ENCODE measurements around the gene CEP44. TPM values are rescaled to one million over a fixed set of nuclear protein-coding genes. Genes with fewer than 3 reads are reported as not detected.

The CEP44 gene
- total RNA-seq, 1 experiment from 2014 or later, result 20.0 TPM

GRCh38 chr4:174324236-174324635, 40.5 kb downstream of the CEP44 start:
- H3K4me1 ChIP-seq, result no peaks in the 10 kb centered on the region
- no peaks in the 10 kb centered on the region for H3K36me3 Mint-ChIP-seq (ENCODE audit: insufficient read depth, unreplicated experiment)
- no peaks in the 10 kb centered on the region for H3K27me3 Mint-ChIP-seq (ENCODE audit: insufficient read depth, unreplicated experiment)
- no peaks in the 10 kb centered on the region for H3K36me3 ChIP-seq (ENCODE audit: control insufficient read depth, insufficient read depth, low read length)
- BruUV-seq (replicated peaks), result no TSS peak
- no peak overlapping the region for H3K4me3 Mint-ChIP-seq (ENCODE audit: unreplicated experiment)
- DNase-seq, result no peak
- no peaks in the 10 kb centered on the region for H3K9me3 Mint-ChIP-seq (ENCODE audit: unreplicated experiment)
- no peaks in the 10 kb centered on the region for H3K9me3 ChIP-seq
- TF ChIP-seq CTCF (IDR thresholded peaks at IDR 0.05; ENCODE audit: insufficient read depth in 1 of 2, low read depth in 1 of 2, low read length in 1 of 2, severe bottlenecking in 1 of 2, unreplicated experiment in 1 of 2), result no peak
- H3K4me1 Mint-ChIP-seq (ENCODE audit: low read depth, unreplicated experiment), result no peaks in the 10 kb centered on the region
- no peak overlapping the region for H3K27ac Mint-ChIP-seq (ENCODE audit: unreplicated experiment)
- POLR2A ChIA-PET, result no interaction called here
- CTCF ChIA-PET, result no interaction called here
- no peak overlapping the region for H3K4me3 ChIP-seq (ENCODE audit: low read depth, low read length)
- intact Hi-C loops (cut with micrococcal nuclease; ENCODE audit: unreplicated experiment), result no loop called here
- no peaks in the 10 kb centered on the region for H3K27me3 ChIP-seq (replicated peaks; ENCODE audit: control insufficient read depth, insufficient read depth, low read length)

DNA sequence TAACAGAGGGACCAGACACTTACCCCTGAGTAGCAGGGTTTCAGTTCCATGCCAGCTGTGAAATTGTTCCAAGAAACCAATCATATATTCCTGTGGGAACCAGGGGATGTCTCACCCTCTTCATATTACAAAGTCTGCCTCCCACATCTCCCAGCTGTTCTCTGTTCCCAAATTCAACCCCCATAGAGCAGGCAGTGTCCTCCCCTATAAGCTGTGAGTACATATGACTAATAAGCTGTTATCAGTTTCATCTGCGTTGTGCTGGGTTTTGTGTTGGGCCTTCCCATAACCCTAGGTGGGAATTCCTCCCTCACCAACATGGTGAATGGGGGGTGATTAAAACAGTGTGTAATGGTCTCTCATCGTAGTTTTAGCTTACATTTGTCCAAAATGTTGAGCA, 41.0 kb downstream of the CEP44 start:
- H3K4me1 Mint-ChIP-seq (ENCODE audit: low read depth, unreplicated experiment), result no peaks in the 10 kb centered on the region
- H3K36me3 Mint-ChIP-seq (ENCODE audit: insufficient read depth, unreplicated experiment), result no peaks in the 10 kb centered on the region
- Histone ChIP-seq H3K4me3 (ENCODE audit: low read depth, low read length) (no peak overlapping the region), H3K4me1 (no peaks in the 10 kb centered on the region), H3K36me3 (ENCODE audit: control insufficient read depth, insufficient read depth, low read length) (no peaks in the 10 kb centered on the region), H3K9me3 (no peaks in the 10 kb centered on the region), H3K27me3 (replicated peaks; ENCODE audit: control insufficient read depth, insufficient read depth, low read length) (no peaks in the 10 kb centered on the region)
- H3K9me3 Mint-ChIP-seq (ENCODE audit: unreplicated experiment), result no peaks in the 10 kb centered on the region
- CTCF ChIA-PET, result no interaction called here
- intact Hi-C loops (cut with micrococcal nuclease; ENCODE audit: unreplicated experiment), result no loop called here
- BruUV-seq (replicated peaks), result no TSS peak
- H3K27me3 Mint-ChIP-seq (ENCODE audit: insufficient read depth, unreplicated experiment), result no peaks in the 10 kb centered on the region
- POLR2A ChIA-PET, result no interaction called here
- no peak overlapping the region for H3K4me3 Mint-ChIP-seq (ENCODE audit: unreplicated experiment)
- TF ChIP-seq CTCF (IDR thresholded peaks at IDR 0.05; ENCODE audit: insufficient read depth in 1 of 2, low read depth in 1 of 2, low read length in 1 of 2, severe bottlenecking in 1 of 2, unreplicated experiment in 1 of 2), result no peak
- H3K27ac Mint-ChIP-seq (ENCODE audit: unreplicated experiment), result no peak overlapping the region
- DNase-seq, result no peak

- Histone ChIP-seq H3K4me1 (no peaks in the 10 kb centered on the region; the same call in 1 of the 2 replicates), H3K9me3 (no peaks in the 10 kb centered on the region), H3K27me3 (replicated peaks; ENCODE audit: control insufficient read depth, insufficient read depth, low read length) (no peaks in the 10 kb centered on the region), H3K4me3 (ENCODE audit: low read depth, low read length) (no peak overlapping the region), H3K36me3 (ENCODE audit: control insufficient read depth, insufficient read depth, low read length) (no peaks in the 10 kb centered on the region)
- Mint-ChIP-seq H3K4me3 (ENCODE audit: unreplicated experiment) (no peak overlapping the region), H3K27ac (ENCODE audit: unreplicated experiment) (no peak overlapping the region), H3K27me3 (ENCODE audit: insufficient read depth, unreplicated experiment) (no peaks in the 10 kb centered on the region), H3K36me3 (ENCODE audit: insufficient read depth, unreplicated experiment) (no peaks in the 10 kb centered on the region), H3K4me1 (ENCODE audit: low read depth, unreplicated experiment) (no peaks in the 10 kb centered on the region), H3K9me3 (ENCODE audit: unreplicated experiment) (no peaks in the 10 kb centered on the region)
- POLR2A ChIA-PET, result no interaction called here
- no peak for DNase-seq
- no TSS peak for BruUV-seq (replicated peaks)
- intact Hi-C loops (cut with micrococcal nuclease; ENCODE audit: unreplicated experiment), result no loop called here
- no peak for TF ChIP-seq CTCF (IDR thresholded peaks at IDR 0.05; ENCODE audit: insufficient read depth in 1 of 2, low read depth in 1 of 2, low read length in 1 of 2, severe bottlenecking in 1 of 2, unreplicated experiment in 1 of 2)
- CTCF ChIA-PET, result no interaction called here
These were observed 49.2 kb downstream of the CEP44 start for GRCh38 chr4:174332741-174333493.

Measured in Caco-2 (cell line).